Endothelial cell of umbilical vein (primary cell): Measurements from ENCODE around the gene ARMCX6.

Experiments
- CTCF ChIP-seq, 2 donors: IDR thresholded peaks; 1 replicate in 1 of 2; 2 replicates in 1 of 2; pipeline ENCODE4 v1.5.1; 2011; ENCODE audit warnings: low read length in 2 of 2, mild to moderate bottlenecking in 2 of 2, moderate library complexity in 2 of 2, control low read depth in 1 of 2, inconsistent platforms in 1 of 2, low read depth in 1 of 2; ENCODE audit not compliant: insufficient read depth in 1 of 2; ENCODE audit errors: extremely low read depth in 1 of 2
- MAX ChIP-seq: IDR thresholded peaks from 2 replicates; pipeline ENCODE4 v1.6.1; 2011; ENCODE audit not compliant: insufficient read depth, insufficient read length
- POLR2A ChIP-seq: IDR thresholded peaks from 2 replicates; pipeline ENCODE4 v1.6.1; 2012; ENCODE audit warnings: low read depth, mild to moderate bottlenecking, control low read depth, low read length
- POLR2AphosphoS5 ChIP-seq: IDR thresholded peaks from 2 replicates; pipeline ENCODE4 v1.6.1; 2012; ENCODE audit warnings: low read depth, mild to moderate bottlenecking, control low read depth, low read length, moderate library complexity; ENCODE audit not compliant: insufficient read depth

- TF ChIP-seq CTCF (IDR thresholded peaks at IDR 0.05; ENCODE audit: extremely low read depth in 1 of 2, insufficient read depth in 1 of 2, low read depth in 1 of 2, low read length in 2 of 2) = no peak
- TF ChIP-seq MAX = no peak
- TF ChIP-seq POLR2AphosphoS5 = no peak
- TF ChIP-seq POLR2A = no peak
Measured at GRCh38 chrX:101642093-101642492, 24.3 kb upstream of the ARMCX6 start.
